Endothelial cell (in vitro differentiated cells): ENCODE measurements around the gene PTPRM. TPM values are rescaled to one million over a fixed set of nuclear protein-coding genes. Genes with fewer than 3 reads are reported as not detected.

ENCODE experiments used
- DNase-seq: peaks from one replicate; pipeline ENCODE4 v3.0.0; 2021; ENCODE audit warnings: low spot score
- H3K27ac Mint-ChIP-seq: one replicate; pipeline ENCODE4 v1.8.0; 2021; ENCODE audit warnings: mixed read lengths, inconsistent platforms; ENCODE audit not compliant: unreplicated experiment
- H3K27me3 Mint-ChIP-seq: one replicate; pipeline ENCODE4 v1.8.0; 2021; ENCODE audit warnings: mild to moderate bottlenecking, moderate library complexity, mixed read lengths, inconsistent platforms; ENCODE audit not compliant: unreplicated experiment
- H3K36me3 Mint-ChIP-seq: one replicate; pipeline ENCODE4 v1.8.0; 2021; ENCODE audit warnings: mild to moderate bottlenecking, low read depth, mixed read lengths, inconsistent platforms; ENCODE audit not compliant: unreplicated experiment
- H3K4me1 Mint-ChIP-seq: one replicate; pipeline ENCODE4 v1.8.0; 2021; ENCODE audit warnings: mild to moderate bottlenecking, mixed read lengths, inconsistent platforms; ENCODE audit not compliant: unreplicated experiment
- H3K4me3 Mint-ChIP-seq: one replicate; pipeline ENCODE4 v1.8.0; 2021; ENCODE audit warnings: mild to moderate bottlenecking, mixed read lengths, inconsistent platforms; ENCODE audit not compliant: unreplicated experiment
- H3K9me3 Mint-ChIP-seq: one replicate; pipeline ENCODE4 v1.8.0; 2021; ENCODE audit warnings: mixed read lengths, inconsistent platforms; ENCODE audit not compliant: unreplicated experiment
- CTCF ChIP-seq: fragments of 200-600 bp; sonication (generic); IDR thresholded peaks from one replicate; pipeline ENCODE4 v1.5.0; 2021; ENCODE audit warnings: antibody characterized with exemption; ENCODE audit not compliant: unreplicated experiment
- total RNA-seq: library from RNA; stranded (reverse); fragmentation: NEBNext Ultra II Directional; extraction: Animal tissue kit (Norgen Biotek cat#: 25700); gene quantifications from one replicate; pipeline ENCODE4 v1.2.1, GENCODE V29; 2021; ENCODE audit not compliant: unreplicated experiment

The PTPRM gene
- total RNA-seq, 1 donor from 2014 or later, result 284 TPM

DNA sequence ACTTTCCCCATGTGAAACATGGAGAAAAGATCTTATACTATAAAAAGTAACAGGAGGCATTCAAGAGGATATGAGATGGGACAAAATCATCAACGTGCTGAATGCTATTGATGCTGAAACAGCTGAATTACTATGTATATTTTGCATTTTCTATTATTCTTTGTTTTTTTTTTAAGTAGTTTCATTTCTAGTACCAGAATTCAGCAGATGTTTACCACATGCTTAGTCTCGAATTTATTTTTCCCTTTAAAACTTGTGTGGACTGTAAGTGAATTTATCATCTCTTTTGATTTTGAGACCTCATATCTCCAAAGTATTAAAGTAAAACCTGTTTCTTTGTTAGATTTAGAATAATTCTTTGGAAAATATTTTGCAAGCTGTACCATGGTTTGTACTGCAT is 205.8 kb downstream of the PTPRM start:
- H3K9me3 Mint-ChIP-seq, result no peaks in the 10 kb centered on the region
- H3K4me3 Mint-ChIP-seq, result no peak overlapping the region
- TF ChIP-seq CTCF, result no peak
- H3K4me1 Mint-ChIP-seq, result peaks cover 16% of the 10 kb centered on the region
- DNase-seq, result no peak
- no peaks in the 10 kb centered on the region for H3K36me3 Mint-ChIP-seq
- H3K27ac Mint-ChIP-seq, result no peak overlapping the region
- peaks cover 4% of the 10 kb centered on the region for H3K27me3 Mint-ChIP-seq

- no peak for TF ChIP-seq CTCF
- no peak overlapping the region for H3K4me3 Mint-ChIP-seq
- no peaks in the 10 kb centered on the region for H3K27me3 Mint-ChIP-seq
- H3K9me3 Mint-ChIP-seq, result no peaks in the 10 kb centered on the region
- DNase-seq, result peak; percentile 18
- H3K4me1 Mint-ChIP-seq, result peaks cover 16% of the 10 kb centered on the region
- no peaks in the 10 kb centered on the region for H3K36me3 Mint-ChIP-seq
- no peak overlapping the region for H3K27ac Mint-ChIP-seq
Measured at GRCh38 chr18:7775128-7775527, 208.0 kb downstream of the PTPRM start.

- no peaks in the 10 kb centered on the region for H3K27me3 Mint-ChIP-seq
- TF ChIP-seq CTCF, result no peak
- H3K4me1 Mint-ChIP-seq, result peaks cover 16% of the 10 kb centered on the region
- H3K27ac Mint-ChIP-seq, result no peak overlapping the region
- H3K36me3 Mint-ChIP-seq, result no peaks in the 10 kb centered on the region
- H3K9me3 Mint-ChIP-seq, result no peaks in the 10 kb centered on the region
- H3K4me3 Mint-ChIP-seq, result no peak overlapping the region
- DNase-seq, result no peak
Measured at GRCh38 chr18:7775843-7776242, 208.7 kb downstream of the PTPRM start.

GRCh38 chr18:7778181-7778580 is 211.1 kb downstream of the PTPRM start:
- no peaks in the 10 kb centered on the region for H3K36me3 Mint-ChIP-seq
- TF ChIP-seq CTCF, result no peak
- H3K27ac Mint-ChIP-seq, result no peak overlapping the region
- DNase-seq, result no peak
- peaks cover under 1% of the 10 kb centered on the region for H3K27me3 Mint-ChIP-seq
- no peaks in the 10 kb centered on the region for H3K9me3 Mint-ChIP-seq
- H3K4me3 Mint-ChIP-seq, result no peak overlapping the region
- peaks cover 19% of the 10 kb centered on the region for H3K4me1 Mint-ChIP-seq

DNA sequence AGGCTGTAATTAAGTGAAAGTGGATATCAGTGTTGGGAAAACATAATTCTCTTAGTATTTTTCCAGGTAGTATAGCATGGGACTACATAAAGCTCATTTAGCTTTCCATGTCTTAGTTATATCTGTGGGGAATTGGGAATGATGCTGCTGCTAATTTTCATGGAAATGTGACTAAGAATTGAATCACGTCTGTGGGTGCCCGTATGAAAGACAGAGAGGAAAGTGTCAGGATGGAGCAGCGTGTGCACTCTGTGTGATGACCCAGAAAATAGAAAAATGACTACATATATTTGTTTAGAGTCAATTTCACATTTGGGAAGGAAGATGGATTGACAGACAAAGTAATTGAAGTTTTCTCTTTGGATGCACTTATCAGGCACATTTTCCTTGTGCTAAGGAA is 212.1 kb downstream of the PTPRM start:
- no peak for TF ChIP-seq CTCF
- Mint-ChIP-seq H3K9me3 (no peaks in the 10 kb centered on the region), H3K4me1 (peaks cover 17% of the 10 kb centered on the region), H3K27me3 (peaks cover 1% of the 10 kb centered on the region), H3K4me3 (no peak overlapping the region), H3K36me3 (no peaks in the 10 kb centered on the region), H3K27ac (no peak overlapping the region)
- DNase-seq, result no peak
